NCI-H82 treated with DMSO at 0.1 percent for 48 hours (cell line): ENCODE data around the gene BUB1B.
A peak's percentile ranks its signal among the peaks of the same experiment; 100 is the strongest.

Experiments used
- DNase-seq: peaks from one replicate; lab custom pipeline; 2025; ENCODE audit not compliant: unreplicated experiment; lab: John Stamatoyannopoulos, UW

The BUB1B gene

GRCh38 chr15:40175160-40175559, 14.3 kb downstream of the BUB1B start:
- no peak for DNase-seq

DNA sequence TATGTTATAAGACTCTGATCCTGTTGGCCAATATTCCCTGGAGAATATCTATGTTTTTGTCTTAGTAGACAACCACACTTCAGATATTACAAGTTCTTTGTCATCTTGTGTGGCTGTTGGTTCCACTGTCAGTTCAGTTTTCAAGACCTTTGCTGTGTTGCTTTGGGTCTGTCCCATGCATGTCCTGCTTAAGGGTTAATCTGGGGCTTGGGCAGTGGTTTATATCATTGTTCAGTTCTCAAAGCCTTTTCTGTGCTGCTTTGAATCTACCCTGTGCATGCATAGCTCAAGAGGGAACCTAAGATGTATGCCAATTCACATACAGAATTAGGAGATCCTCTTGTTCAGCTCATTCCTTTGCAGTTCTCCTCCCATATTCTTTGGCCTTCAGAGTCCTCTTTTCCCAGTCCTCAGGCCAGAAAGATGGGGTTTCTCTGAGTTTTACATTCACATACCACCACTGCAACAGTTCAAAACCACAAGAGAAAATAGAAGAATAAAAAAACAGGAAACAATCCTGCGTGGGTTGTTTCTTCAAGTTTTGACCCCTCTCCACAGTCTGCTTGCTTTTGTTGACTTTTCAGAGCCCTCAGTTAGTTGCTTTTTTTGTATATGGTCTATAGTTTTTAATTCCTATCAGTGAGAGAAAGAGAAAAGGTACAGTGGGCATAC, 21.6 kb downstream of the BUB1B start:
- no peak for DNase-seq

DNA sequence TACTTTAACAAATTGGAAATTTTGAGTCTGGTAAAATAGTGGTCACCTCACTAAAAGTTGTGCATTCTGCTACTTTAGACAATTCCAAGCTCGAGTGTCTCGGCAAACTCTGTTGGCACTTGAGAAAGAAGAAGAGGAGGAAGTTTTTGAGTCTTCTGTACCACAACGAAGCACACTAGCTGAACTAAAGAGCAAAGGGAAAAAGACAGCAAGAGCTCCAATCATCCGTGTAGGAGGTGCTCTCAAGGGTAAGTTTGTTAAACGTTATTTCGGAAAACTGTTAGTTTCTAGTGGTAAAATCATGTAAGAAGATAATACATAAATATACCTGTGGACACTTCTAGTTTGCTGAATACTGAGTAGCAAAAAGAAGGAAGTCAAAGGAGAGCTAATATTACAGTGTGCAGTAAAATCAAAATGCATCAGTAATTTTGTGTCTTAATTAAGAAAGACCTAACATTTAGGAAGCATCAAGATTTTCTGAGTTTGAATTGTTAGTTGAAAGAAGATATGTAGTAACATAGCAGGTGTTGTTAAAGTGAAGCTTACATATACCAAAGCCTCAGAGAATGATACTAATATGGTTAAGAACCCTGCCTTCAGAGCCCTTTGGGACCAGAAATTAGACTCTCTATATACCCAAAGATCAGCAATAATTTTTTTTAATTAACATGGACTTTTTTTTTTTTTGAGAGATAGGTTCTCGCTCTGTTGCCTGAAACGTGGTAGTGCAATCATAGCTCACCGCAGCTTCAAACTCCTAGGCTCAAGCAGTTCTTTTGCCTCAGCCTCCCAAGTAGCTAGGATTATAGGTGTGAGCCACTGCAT, 23.0 kb downstream of the BUB1B start:
- no peak for DNase-seq

GRCh38 chr15:40190591-40190990, 29.7 kb downstream of the BUB1B start:
- DNase-seq = no peak

GRCh38 chr15:40192942-40193341, 32.1 kb downstream of the BUB1B start:
- no peak for DNase-seq

GRCh38 chr15:40197434-40197833, 36.6 kb downstream of the BUB1B start:
- no peak for DNase-seq

GRCh38 chr15:40198355-40199085, 37.7 kb downstream of the BUB1B start:
- no peak for DNase-seq

GRCh38 chr15:40204100-40204499, 43.2 kb downstream of the BUB1B start:
- DNase-seq = no peak

GRCh38 chr15:40217166-40217824, 56.4 kb downstream of the BUB1B start:
- peak; percentile 29 for DNase-seq

GRCh38 chr15:40219801-40220200, 58.9 kb downstream of the BUB1B start:
- no peak for DNase-seq

DNA sequence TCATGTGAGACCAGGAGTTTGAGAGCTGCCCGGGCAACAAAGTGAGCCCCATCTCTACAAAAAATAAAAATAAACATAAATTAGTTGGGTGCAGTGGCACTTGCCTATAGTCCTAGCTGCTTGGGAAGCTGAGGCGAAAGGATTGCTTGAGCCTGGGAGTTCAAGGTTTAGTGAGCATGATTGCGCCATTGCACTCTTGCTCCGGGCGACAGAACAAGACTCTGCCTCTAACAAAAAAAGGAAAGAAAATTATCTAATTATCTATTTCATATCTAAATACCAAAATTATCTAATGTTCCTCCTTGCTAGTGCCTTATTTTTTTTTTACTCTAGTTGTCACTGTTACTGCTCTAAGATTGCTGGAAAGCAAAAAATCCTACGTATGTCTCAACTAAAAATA, 61.3 kb downstream of the BUB1B start:
- DNase-seq = no peak

- DNase-seq = no peak
Observed at GRCh38 chr15:40226736-40227135, 65.9 kb downstream of the BUB1B start.

DNA sequence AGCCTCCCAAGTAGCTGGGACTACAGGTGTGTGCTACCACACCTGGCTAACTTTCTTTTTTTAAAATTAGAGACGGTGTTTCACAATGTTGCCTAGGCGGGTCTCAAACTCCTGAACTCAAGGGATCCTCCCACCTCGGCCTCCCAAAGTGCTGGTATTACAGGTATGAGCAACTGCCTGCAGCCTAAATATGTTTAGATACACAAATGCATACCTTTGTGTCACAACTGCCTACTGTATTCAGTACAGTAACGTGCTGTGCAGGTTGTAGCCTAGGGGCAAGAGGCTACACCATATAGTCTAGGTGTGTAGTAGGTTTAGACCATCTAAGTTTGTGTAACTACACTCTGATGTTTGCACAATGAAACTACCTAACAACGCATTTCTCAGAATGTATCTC, 68.4 kb downstream of the BUB1B start:
- no peak for DNase-seq

DNA sequence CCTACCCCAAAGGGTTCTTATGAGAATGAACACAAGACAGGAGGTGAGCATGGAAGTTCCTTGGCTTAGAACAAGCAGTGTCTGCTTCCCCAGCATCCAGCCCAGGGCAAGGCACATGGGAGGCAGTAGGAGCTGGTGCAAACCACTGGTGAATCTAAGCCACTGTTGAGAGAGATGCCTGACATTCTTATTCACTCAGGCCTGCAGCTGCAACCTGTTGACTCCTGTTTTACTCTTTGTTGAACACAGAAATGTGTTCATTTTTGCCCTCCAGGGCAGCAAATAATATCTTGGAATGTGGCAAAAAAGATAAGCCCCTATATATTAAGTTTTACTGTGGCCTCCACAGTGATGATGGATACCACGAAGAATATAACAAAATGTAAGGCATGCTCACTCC, 69.1 kb downstream of the BUB1B start:
- DNase-seq = no peak

DNA sequence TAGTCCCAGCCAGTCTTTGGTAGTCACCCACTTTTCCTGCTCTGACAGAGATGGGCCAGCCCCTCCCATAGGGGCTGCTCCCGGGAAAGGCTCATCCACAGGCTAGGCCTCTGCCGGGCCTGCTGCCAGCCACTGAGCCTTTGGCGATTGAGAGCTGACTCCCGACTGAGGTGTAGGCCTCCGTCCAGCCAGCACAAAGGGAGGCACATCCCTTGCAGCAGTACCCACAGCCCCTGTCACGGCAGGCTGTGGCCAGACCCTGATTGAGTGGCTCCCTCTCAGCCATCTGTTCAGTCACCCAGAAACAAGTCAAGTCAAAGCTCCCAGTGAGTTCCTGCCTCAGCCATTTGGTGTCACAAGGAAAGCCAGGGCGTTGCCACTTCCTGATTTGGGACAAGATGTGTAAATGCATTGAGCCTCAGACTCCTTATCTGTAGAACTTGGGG, 71.8 kb downstream of the BUB1B start:
- no peak for DNase-seq

- DNase-seq = no peak
Observed at GRCh38 chr15:40233727-40234577, 73.1 kb downstream of the BUB1B start.

GRCh38 chr15:40234783-40235182, 73.9 kb downstream of the BUB1B start:
- DNase-seq = no peak

- no peak for DNase-seq
Observed at GRCh38 chr15:40235201-40235885, 74.5 kb downstream of the BUB1B start.

GRCh38 chr15:40238532-40239403, 77.9 kb downstream of the BUB1B start, which contains the start of gene PAK6:
PAK6 (plus strand) TSS chr15:40239063; CDS start chr15:40264786, 25,723 bp downstream.
- DNase-seq = no peak
